ENCODE measurements around the gene ZCCHC9.

The ZCCHC9 gene

GRCh38 chr5:81359881-81360280, 58.5 kb downstream of the ZCCHC9 start:
- DNase-seq: no peak

- no peak for DNase-seq
These were observed 59.3 kb downstream of the ZCCHC9 start for GRCh38 chr5:81360640-81361039.

- no peak for DNase-seq
These were observed 60.2 kb downstream of the ZCCHC9 start for GRCh38 chr5:81361600-81361999.

Measured in suppressor macrophage (primary cell).